A549 (cell line): Measurements from ENCODE around the gene METTL16.

Experiments
- CTCF ChIP-seq: fragments of >200 bp; sonication (Bioruptor Twin); formaldehyde crosslinking; IDR thresholded peaks from 3 replicates; pipeline ENCODE4 v1.5.1; 2016
- EP300 ChIP-seq, 2 experiments: fragments of >200 bp; sonication (Bioruptor Twin); formaldehyde crosslinking; IDR thresholded peaks; 2 replicates in 1 of 2; 3 replicates in 1 of 2; pipeline ENCODE4 v1.6.1; 2016 to 2017
- MAX ChIP-seq: IDR thresholded peaks from 2 replicates; pipeline ENCODE4 v1.6.1; 2012
- MYC ChIP-seq: IDR thresholded peaks from 2 replicates; pipeline ENCODE4 v1.6.1; 2012; ENCODE audit warnings: mild to moderate bottlenecking, inconsistent platforms, low read length, improper control_type of control experiment, borderline replicate concordance
- POLR2A ChIP-seq: IDR thresholded peaks from 2 replicates; pipeline ENCODE4 v1.6.1; 2012; ENCODE audit warnings: mild to moderate bottlenecking, low read length
- POLR2AphosphoS2 ChIP-seq: conservative IDR thresholded peaks from 2 replicates; pipeline ENCODE4 v1.6.1; 2012; ENCODE audit warnings: low read length, improper control_type of control experiment, inconsistent platforms
- RAD21 ChIP-seq, 2 experiments: fragments of >200 bp in 1 of 2; sonication (Bioruptor Twin) in 1 of 2; formaldehyde crosslinking in 1 of 2; IDR thresholded peaks in 1 of 2; conservative IDR thresholded peaks in 1 of 2; 2 replicates in 1 of 2; 3 replicates in 1 of 2; pipeline ENCODE4 v1.6.1; 2012 to 2018; ENCODE audit warnings: inconsistent platforms in 1 of 2
- RCOR1 ChIP-seq: fragments of 150-350 bp; IDR thresholded peaks from 2 replicates; pipeline ENCODE4 v1.6.1; 2014; ENCODE audit warnings: antibody characterized with exemption, low read length, low read depth
- REST ChIP-seq: fragments of 200-600 bp; sonication (generic); IDR thresholded peaks from 2 replicates; pipeline ENCODE4 v1.6.1; 2016; ENCODE audit warnings: antibody characterized with exemption, mild to moderate bottlenecking, moderate library complexity
- ZFP36 ChIP-seq: fragments of 450-650 bp; IDR thresholded peaks from 2 replicates; pipeline ENCODE4 v1.6.1; 2014; ENCODE audit warnings: borderline replicate concordance; ENCODE audit not compliant: partially characterized antibody

- TF ChIP-seq CTCF: no peak
- TF ChIP-seq RCOR1: no peak
- TF ChIP-seq MAX: no peak
- TF ChIP-seq ZFP36: no peak
- TF ChIP-seq REST: no peak
- no peak for TF ChIP-seq EP300 (IDR thresholded peaks at IDR 0.05)
- TF ChIP-seq MYC: no peak
- TF ChIP-seq POLR2A: no peak
- no peak for TF ChIP-seq POLR2AphosphoS2
- TF ChIP-seq RAD21 (conservative IDR thresholded peaks at IDR 0.05 in 1 of 2, IDR thresholded peaks at IDR 0.05 in 1 of 2): no peak
Measured at GRCh38 chr17:2482218-2482617, 29.5 kb downstream of the METTL16 start.
